Heart right ventricle (tissue), 16 donors: ENCODE results near the gene TBC1D22A. TPM values are rescaled to one million over a fixed set of nuclear protein-coding genes. Genes with fewer than 3 reads are reported as not detected.

Experiments used
- ATAC-seq, 8 donors: fragments of 200-7000 bp; cut with Tn5 transposase; one replicate each; pipeline ENCODE4 v1.9.1; 2020; ENCODE audit warnings: mild to moderate bottlenecking in 8 of 8, moderate library complexity in 8 of 8, moderate number of reproducible peaks in 1 of 8
- DNase-seq, 2 donors: peaks; one replicate each; pipeline ENCODE4 v3.0.0-alpha.2; 2020
- H3K27ac ChIP-seq, 10 donors: fragments of 200-600 bp; sonication (generic) in 2 of 10; one replicate each; pipeline versions ENCODE4 v1.5.0 to v1.8.0; 2020 to 2022; ENCODE audit warnings: mild to moderate bottlenecking in 3 of 10
- H3K27me3 ChIP-seq, 7 donors: fragments of 200-600 bp; one replicate each; pipeline ENCODE4 v1.8.0; 2021 to 2022; ENCODE audit warnings: mild to moderate bottlenecking in 2 of 7
- H3K36me3 ChIP-seq, 9 donors: fragments of 200-600 bp; sonication (generic) in 1 of 9; one replicate each; pipeline versions ENCODE4 v1.5.0 to v1.8.0; 2020 to 2022; ENCODE audit warnings: mild to moderate bottlenecking in 2 of 9
- H3K4me1 ChIP-seq, 9 donors: fragments of 200-600 bp; sonication (generic) in 1 of 9; one replicate each; pipeline versions ENCODE4 v1.5.0 to v1.8.0; 2020 to 2022; ENCODE audit warnings: mild to moderate bottlenecking in 4 of 9
- H3K4me3 ChIP-seq, 10 donors: fragments of 200-600 bp; sonication (generic) in 2 of 10; one replicate each; pipeline versions ENCODE4 v1.5.0 to v1.8.0; 2020 to 2022; ENCODE audit warnings: mild to moderate bottlenecking in 7 of 10, moderate library complexity in 2 of 10
- H3K9me3 ChIP-seq, 11 donors: fragments of 200-600 bp in 10 of 11; sonication (generic) in 2 of 11; one replicate each; pipeline versions ENCODE4 v1.5.0 to v1.8.0; 2013 to 2022; ENCODE audit warnings: mild to moderate bottlenecking in 2 of 11, control low read depth in 1 of 11, moderate library complexity in 1 of 11
- CTCF ChIP-seq, 9 donors: fragments of 200-600 bp; sonication (generic) in 2 of 9; IDR thresholded peaks; one replicate each; pipeline versions ENCODE4 v1.5.0 to v1.8.0; 2021 to 2022; ENCODE audit warnings: antibody characterized with exemption in 9 of 9, mild to moderate bottlenecking in 5 of 9, moderate library complexity in 1 of 9
- WGBS, 2 donors: extraction: QIAGEN DNeasy Blood & Tissue Kit; methylation state at CpG; one replicate each; pipeline ENCODE4 v1.1.7; 2013; ENCODE audit warnings: inconsistent platforms in 1 of 2; 5-methylcytosine and 5-hydroxymethylcytosine counted together
- intact Hi-C, 10 donors: fragments of 100-400 bp; cut with DNase I; formaldehyde crosslinking; loops; one replicate each; pipeline versions ENCODE4 v1.11.1 to v1.14.2; 2022
- polyA plus RNA-seq, 2 donors: library from polyadenylated mRNA; stranded (reverse); fragments of 200-250 nt; gene quantifications; one replicate each; pipeline ENCODE4 v1.2.3, GENCODE V29; 2013
- total RNA-seq, 10 donors: library from RNA; stranded (reverse); fragmentation: NEBNext Ultra II Directional in 3 of 10; extraction: Animal tissue kit (Norgen Biotek cat#: 25700) in 3 of 10; gene quantifications; one replicate each; pipeline versions ENCODE4 v1.2.1 to v1.2.4, GENCODE V29; 2021 to 2023
- donor health status: Arrhythmogenic right ventricular cardiomyopathy.
- donor health status: ischemic (EF 13 %, LVEDD 7.1; RV severe dilation, severe dysfunction).
- donor health status: healthy with polysubstance abuse.
- donor health status: DM: no; HTN: yes; CAD: no.
- donor health status: DM: no; HTN: no; CAD: no.
- donor health status: ischemic (EF 25% LVEDD 6.9; RV normal size, moderate dysfunction).
- donor health status: ischemic (EF 25% LVEDD 5.7; RV mildly dilated, moderate dysfunction).
- donor health status: healthy.
- donor health status: DM: yes; HTN: yes; CAD: no.
- donor health status: Ischemic cardiomyopathy.
- donor health status: ischemic (EF 35%, LVEDD 5.7; RV mildly dilated, moderate dysfunction).
- donor health status: nonischemic (EF 11% LVEDD 7.7; RV severe dilation, severe dysfunction).
- donor health status: DM: yes; HTN: yes; CAD: no.
- donor health status: PGD.
- donor health status: ischemic (EF 29% LVEDD 5.4; RV normal size, mild dysfunction).
- donor health status: nonischemic (EF 23%, LVEDD 6.1; RV moderate dilation, normal function).

Gene TBC1D22A
- total and polyA plus RNA-seq, 12 donors, result 7.2 to 27.9 (median 17.9) TPM

GRCh38 chr22:46740910-46741780 lies 21.3 kb upstream of the TBC1D22A start:
- ATAC-seq, result peak in 6 of 8 donors; percentile 3 to 56 (median 24)
- Histone ChIP-seq H3K27me3 (no peaks in the 10 kb centered on the region), H3K27ac (peak overlapping the region; percentile 20 to 99 (median 98)), H3K36me3 (no peaks in the 10 kb centered on the region), H3K4me3 (no peak overlapping the region), H3K9me3 (no peaks in the 10 kb centered on the region), H3K4me1 (peaks cover 14 to 52% (median 43%) of the 10 kb centered on the region in 9 donors)
- DNase-seq, result peak in 1 of 2 donors; percentile 18
- intact Hi-C loops, result no loop called here
- WGBS, 2 donors, result 64 to 75% methylated on average over 14 of the region's 14 CpGs
- no peak for TF ChIP-seq CTCF (IDR thresholded peaks at IDR 0.05)

GRCh38 chr22:46741974-46742519 lies 20.4 kb upstream of the TBC1D22A start:
- intact Hi-C loops, result no loop called here
- Histone ChIP-seq H3K27ac (peak overlapping the region in 9 of 10 donors; percentile 20 to 99 (median 98)), H3K36me3 (no peaks in the 10 kb centered on the region), H3K4me3 (no peak overlapping the region), H3K27me3 (no peaks in the 10 kb centered on the region), H3K4me1 (peaks cover 11 to 43% (median 34%) of the 10 kb centered on the region in 9 donors), H3K9me3 (no peaks in the 10 kb centered on the region)
- TF ChIP-seq CTCF (IDR thresholded peaks at IDR 0.05), result no peak
- DNase-seq, result no peak
- no peak for ATAC-seq
- WGBS, 2 donors, result 85% methylated on average over 6 of the region's 6 CpGs

- intact Hi-C loops, result no loop called here
- Histone ChIP-seq H3K27ac (peak overlapping the region in 2 of 10 donors; percentile 98 to 99), H3K4me1 (peaks cover 9 to 43% (median 32%) of the 10 kb centered on the region in 9 donors), H3K27me3 (no peaks in the 10 kb centered on the region), H3K4me3 (no peak overlapping the region), H3K36me3 (no peaks in the 10 kb centered on the region), H3K9me3 (no peaks in the 10 kb centered on the region)
- 82 to 84% methylated on average over 6 of the region's 6 CpGs for WGBS, 2 donors
- DNase-seq (no peak), ATAC-seq (no peak)
- TF ChIP-seq CTCF (IDR thresholded peaks at IDR 0.05), result no peak
These were observed 19.8 kb upstream of the TBC1D22A start for GRCh38 chr22:46742576-46743221.

GRCh38 chr22:46744581-46744980 lies 17.9 kb upstream of the TBC1D22A start:
- intact Hi-C loops, result no loop called here
- ATAC-seq (no peak), DNase-seq (no peak)
- Histone ChIP-seq H3K27ac (no peak overlapping the region), H3K9me3 (no peaks in the 10 kb centered on the region), H3K4me1 (peaks cover 0 to 44% (median 31%) of the 10 kb centered on the region in 9 donors), H3K36me3 (no peaks in the 10 kb centered on the region), H3K27me3 (no peaks in the 10 kb centered on the region), H3K4me3 (no peak overlapping the region)
- TF ChIP-seq CTCF (IDR thresholded peaks at IDR 0.05), result no peak
- 89% methylated on average over 6 of the region's 6 CpGs for WGBS, 2 donors
